ENCODE data around the gene CES4A.

CES4A gene

DNA sequence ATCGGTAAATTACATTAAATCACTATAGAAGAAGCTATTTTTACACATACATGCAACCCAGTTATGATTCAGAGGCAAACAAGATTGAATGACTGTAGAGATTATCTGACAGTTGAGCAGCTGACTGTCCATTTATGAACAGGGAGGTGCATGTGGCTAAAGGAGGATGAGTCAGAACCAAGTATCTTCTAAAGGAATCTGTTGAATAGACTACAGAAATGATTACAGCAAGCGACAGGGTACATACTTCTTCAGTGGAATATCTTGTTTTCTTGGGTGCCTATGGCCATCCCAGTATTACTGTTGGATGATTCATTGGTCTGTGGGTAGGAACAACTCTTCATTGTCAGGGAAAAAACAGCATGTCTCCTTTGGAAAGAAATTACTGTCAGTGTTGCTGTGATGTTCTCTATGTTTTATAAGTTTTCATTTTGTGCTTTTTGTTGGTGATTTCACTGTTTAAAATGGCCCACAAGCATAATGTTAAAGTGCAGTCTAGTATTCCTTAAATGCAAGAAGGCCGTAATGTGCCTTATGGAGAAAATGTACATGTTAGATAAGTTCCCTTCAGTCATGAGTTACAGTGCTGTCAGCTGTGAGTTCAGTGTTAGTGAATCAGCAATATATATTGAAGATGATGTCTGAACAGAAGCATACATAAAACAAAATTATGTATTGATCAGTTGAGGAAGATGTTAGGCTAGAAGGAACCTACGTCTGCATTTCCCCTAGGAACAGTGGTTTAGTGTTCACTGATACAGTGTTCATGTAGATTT, 67.5 kb downstream of the CES4A start:
- no peak for DNase-seq (ENCODE audit: low spot score)
- Histone ChIP-seq H3K36me3 (ENCODE audit: low read depth) (peaks cover 11% of the 10 kb centered on the region), H3K9me3 (ENCODE audit: severe bottlenecking) (no peaks in the 10 kb centered on the region), H3K4me3 (ENCODE audit: severe bottlenecking) (no peak overlapping the region), H3K27me3 (ENCODE audit: insufficient read depth, poor library complexity, severe bottlenecking) (no peaks in the 10 kb centered on the region), H3K27ac (ENCODE audit: poor library complexity, severe bottlenecking) (peak overlapping the region; percentile 54), H3K4me1 (ENCODE audit: insufficient read depth, poor library complexity, severe bottlenecking) (peaks cover 10% of the 10 kb centered on the region)
- ATAC-seq (ENCODE audit: low read depth) = peak; percentile 100
- TF ChIP-seq, protein P1, sequence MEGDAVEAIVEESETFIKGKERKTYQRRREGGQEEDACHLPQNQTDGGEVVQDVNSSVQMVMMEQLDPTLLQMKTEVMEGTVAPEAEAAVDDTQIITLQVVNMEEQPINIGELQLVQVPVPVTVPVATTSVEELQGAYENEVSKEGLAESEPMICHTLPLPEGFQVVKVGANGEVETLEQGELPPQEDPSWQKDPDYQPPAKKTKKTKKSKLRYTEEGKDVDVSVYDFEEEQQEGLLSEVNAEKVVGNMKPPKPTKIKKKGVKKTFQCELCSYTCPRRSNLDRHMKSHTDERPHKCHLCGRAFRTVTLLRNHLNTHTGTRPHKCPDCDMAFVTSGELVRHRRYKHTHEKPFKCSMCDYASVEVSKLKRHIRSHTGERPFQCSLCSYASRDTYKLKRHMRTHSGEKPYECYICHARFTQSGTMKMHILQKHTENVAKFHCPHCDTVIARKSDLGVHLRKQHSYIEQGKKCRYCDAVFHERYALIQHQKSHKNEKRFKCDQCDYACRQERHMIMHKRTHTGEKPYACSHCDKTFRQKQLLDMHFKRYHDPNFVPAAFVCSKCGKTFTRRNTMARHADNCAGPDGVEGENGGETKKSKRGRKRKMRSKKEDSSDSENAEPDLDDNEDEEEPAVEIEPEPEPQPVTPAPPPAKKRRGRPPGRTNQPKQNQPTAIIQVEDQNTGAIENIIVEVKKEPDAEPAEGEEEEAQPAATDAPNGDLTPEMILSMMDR (IDR thresholded peaks at IDR 0.05; ENCODE audit: poor library complexity, severe bottlenecking) = no peak

Measured in RWPE2 (cell line).